ENCODE results near the gene SMC1A.
A peak's percentile ranks its signal among the peaks of the same experiment; 100 is the strongest.

- TF ChIP-seq CTCF (IDR thresholded peaks at IDR 0.05) (no peak), POLR2A (IDR thresholded peaks at IDR 0.05; ENCODE audit: low read depth) (peak; percentile 6)
These were observed at the start of gene SMC1A for GRCh38 chrX:53422086-53422860.

All from esophagus muscularis mucosa (tissue), 3 donors.